AG09309 (cell line): ENCODE data around the gene FARP1.

Source experiments
- DNase-seq: peaks from one replicate; pipeline ENCODE4 v3.0.0-alpha.2; 2010; ENCODE audit warnings: low read depth
- H3K4me3 ChIP-seq: 2 replicates; pipeline ENCODE4 v1.5.1; 2011; ENCODE audit warnings: mild to moderate bottlenecking, low read depth, low read length, moderate library complexity; ENCODE audit not compliant: control insufficient read depth
- TF ChIP-seq, protein P1 (sequence below): IDR thresholded peaks from 2 replicates; pipeline ENCODE4 v1.5.1; 2011; ENCODE audit warnings: mild to moderate bottlenecking, low read depth, low read length, inconsistent platforms; ENCODE audit not compliant: insufficient read depth, control insufficient read depth; ENCODE audit errors: missing control alignments

Gene FARP1

DNA sequence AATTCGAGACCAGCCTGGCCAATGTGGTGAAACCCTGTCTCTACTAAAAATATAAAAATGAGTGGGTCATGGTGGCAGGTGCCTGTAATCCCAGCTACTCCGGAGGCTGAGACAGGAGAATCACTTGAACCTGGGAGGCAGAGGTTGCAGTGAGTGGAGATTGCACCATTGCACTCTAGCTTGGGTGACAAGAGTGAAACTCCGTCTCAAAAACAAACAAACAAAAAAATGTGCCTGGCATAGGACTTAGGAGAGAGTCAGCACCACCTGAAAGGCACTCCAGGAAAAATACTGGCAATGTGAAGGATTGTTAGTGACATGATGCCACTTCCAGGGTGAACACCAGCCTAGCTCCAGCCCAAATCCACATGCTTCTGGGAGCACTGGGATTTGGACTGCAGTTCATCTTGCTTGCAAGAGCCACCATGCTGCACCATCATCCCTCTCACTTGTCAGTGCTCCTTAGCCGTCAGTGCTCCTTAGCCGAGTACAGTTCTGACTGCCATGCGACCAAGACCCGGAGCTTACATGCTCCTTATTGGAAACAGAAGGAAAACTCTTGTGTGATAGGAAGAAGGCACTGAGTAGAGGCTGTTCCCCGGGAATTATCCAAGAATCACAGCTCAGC, 179.3 kb downstream of the FARP1 start:
- no peak for DNase-seq
- H3K4me3 ChIP-seq, result no peak overlapping the region
- TF ChIP-seq, protein P1, sequence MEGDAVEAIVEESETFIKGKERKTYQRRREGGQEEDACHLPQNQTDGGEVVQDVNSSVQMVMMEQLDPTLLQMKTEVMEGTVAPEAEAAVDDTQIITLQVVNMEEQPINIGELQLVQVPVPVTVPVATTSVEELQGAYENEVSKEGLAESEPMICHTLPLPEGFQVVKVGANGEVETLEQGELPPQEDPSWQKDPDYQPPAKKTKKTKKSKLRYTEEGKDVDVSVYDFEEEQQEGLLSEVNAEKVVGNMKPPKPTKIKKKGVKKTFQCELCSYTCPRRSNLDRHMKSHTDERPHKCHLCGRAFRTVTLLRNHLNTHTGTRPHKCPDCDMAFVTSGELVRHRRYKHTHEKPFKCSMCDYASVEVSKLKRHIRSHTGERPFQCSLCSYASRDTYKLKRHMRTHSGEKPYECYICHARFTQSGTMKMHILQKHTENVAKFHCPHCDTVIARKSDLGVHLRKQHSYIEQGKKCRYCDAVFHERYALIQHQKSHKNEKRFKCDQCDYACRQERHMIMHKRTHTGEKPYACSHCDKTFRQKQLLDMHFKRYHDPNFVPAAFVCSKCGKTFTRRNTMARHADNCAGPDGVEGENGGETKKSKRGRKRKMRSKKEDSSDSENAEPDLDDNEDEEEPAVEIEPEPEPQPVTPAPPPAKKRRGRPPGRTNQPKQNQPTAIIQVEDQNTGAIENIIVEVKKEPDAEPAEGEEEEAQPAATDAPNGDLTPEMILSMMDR, result no peak

DNA sequence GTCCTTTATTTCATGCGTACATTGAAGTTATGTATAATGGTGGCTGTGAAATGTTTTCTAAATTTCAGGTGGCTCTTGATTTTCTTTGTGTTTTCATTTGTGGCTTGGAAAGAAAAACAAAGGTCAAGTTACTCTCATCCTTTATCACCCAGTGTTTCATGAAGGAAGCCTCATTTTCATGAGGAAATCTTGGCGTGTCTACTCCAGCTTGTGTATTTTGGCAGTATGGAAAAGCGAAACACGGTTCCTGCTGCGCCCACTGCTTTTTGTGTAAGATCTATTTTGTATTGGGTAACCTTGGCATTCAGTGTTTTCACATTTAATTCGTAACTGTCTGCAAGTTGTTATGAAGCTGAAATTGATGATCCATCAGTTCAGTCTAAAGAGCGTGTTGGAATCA, 181.2 kb downstream of the FARP1 start:
- TF ChIP-seq, protein P1, result no peak
- no peak overlapping the region for H3K4me3 ChIP-seq
- DNase-seq, result peak; percentile 55

DNA sequence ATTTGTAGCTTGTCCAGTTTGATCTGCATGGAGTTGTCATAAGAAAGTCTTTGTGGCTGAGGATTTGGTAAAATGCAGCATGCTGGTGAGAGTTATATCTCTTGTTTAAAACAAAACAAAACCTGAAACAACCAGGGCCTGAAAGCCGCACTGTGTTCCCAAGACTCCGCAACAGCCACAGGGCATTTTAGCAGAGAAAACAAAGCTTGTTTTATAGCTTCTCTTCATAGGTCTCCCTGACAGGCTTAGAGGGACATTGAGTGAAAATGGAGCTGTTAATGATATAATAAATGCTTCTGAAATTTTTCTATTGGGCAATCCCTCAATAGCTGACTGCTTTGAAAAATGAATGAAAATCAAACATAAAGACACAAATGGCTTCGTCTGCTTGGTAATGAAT, 182.8 kb downstream of the FARP1 start:
- TF ChIP-seq, protein P1, result no peak
- no peak overlapping the region for H3K4me3 ChIP-seq
- DNase-seq, result no peak

DNA sequence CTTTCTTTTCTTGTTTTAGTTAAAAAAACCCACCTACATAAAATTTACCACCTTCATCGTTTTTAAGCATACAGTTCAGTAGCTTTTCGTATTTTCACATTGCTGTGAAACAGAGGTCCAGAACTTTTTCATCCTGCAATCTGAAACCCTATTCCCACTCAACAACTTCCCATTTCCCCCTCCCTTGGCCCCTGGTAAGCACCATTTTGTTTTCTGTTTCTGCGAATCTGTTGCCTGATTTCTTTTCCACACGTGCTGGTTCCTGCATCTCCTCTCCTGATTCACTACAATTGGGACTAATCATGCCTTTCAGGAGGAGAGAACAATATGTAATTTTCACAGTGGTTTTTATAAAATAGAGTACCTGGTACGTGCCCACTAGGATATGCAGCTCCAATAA, 183.4 kb downstream of the FARP1 start:
- DNase-seq, result no peak
- TF ChIP-seq, protein P1, result no peak

DNA sequence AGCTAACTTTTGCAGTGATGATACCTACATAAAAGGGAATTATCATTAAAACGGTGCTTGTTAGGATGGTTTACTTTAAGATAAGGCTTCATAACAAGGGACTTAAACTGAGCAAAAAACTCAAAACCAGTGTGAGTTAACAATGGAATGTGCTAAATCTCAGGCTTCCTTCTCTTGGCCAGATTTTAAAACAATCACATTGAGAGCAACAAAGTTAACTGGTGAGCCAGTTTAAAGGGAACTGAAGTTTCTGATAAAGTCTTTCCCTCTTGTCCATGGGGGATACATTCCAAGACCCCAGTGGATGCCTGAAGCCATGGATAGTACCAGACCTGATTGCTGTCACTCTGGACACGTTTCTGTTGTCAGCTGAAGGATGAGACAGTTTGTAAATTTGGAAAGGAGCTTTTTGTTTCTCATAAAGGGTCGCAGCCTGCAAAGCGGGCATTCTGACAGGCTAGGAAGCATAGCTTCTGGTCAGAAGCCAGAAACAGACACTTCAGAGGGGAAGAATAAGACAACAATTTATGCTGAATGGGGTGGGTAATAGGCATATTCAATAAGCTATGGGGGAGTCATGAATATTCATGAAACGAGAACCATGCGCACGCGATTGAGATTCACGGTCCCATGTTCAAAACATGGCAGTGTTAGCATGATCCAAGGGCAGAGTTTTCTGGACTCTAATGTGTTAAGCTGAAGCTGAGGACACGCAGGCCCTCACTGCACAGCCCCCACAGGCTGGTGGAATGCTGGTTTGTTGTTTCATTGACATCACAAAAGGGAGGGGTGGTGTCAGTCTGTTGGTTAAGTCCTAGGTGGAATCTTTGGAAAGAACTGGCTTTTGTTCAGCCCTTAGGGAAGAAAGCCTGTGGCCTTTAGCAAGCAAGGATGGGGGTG, 184.7 kb downstream of the FARP1 start:
- TF ChIP-seq, protein P1, result no peak
- DNase-seq, result peak; percentile 33
- H3K4me3 ChIP-seq, result no peak overlapping the region

More for the DNA sequence above, 183.4 kb downstream of the FARP1 start:
- no peak overlapping the region for H3K4me3 ChIP-seq

DNA sequence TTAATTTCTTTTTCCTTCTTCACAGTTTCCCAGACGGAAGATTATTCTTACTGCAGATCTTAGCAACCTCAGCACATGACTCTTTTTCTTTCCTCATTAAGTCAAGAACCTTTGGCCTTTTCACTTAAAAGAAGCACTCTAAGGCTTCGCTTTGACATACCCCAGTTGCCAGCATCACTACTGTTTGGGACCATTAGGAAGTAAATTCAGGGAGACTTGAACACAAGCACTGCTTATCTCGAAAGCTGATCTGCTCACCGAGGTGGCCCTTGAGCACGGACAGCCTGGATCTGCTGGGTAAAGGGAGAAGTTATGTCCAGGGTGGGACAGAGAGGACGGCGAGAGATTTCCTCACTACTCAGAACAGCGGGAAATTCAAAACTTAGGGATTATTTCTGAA, 185.6 kb downstream of the FARP1 start:
- TF ChIP-seq, protein P1, result no peak
- DNase-seq, result no peak
- no peak overlapping the region for H3K4me3 ChIP-seq

DNA sequence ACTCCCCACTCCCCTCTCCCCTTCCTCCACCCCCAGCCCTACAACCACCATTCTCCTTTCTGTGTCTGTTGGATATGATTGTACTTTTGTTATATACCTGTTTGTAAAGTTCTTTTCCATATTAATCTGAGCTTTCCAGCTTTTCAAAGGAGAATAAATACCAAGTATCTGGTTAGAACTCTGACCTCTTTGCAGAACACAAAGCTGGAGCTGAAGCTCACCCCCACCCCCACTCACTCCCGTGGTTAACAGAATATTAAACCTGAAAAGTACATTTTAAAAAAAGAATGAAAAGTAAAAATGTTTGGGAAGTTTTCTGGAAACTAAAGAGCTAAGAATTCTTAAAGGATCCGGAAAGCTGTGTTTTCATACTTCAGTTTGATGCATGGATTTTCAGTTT, 189.3 kb downstream of the FARP1 start:
- TF ChIP-seq, protein P1, result no peak
- DNase-seq, result no peak
- H3K4me3 ChIP-seq, result no peak overlapping the region
